ENCODE results near the gene PREB. TPM values are rescaled to one million over a fixed set of nuclear protein-coding genes. Genes with fewer than 3 reads are reported as not detected.
"Not testable (repeated sequence)": the region's sequence is repeated elsewhere in the genome, so short reads cannot be mapped to it uniquely, and the experiment has no call there.

Gene PREB, protein sequence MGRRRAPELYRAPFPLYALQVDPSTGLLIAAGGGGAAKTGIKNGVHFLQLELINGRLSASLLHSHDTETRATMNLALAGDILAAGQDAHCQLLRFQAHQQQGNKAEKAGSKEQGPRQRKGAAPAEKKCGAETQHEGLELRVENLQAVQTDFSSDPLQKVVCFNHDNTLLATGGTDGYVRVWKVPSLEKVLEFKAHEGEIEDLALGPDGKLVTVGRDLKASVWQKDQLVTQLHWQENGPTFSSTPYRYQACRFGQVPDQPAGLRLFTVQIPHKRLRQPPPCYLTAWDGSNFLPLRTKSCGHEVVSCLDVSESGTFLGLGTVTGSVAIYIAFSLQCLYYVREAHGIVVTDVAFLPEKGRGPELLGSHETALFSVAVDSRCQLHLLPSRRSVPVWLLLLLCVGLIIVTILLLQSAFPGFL
- total RNA-seq, result 10 to 100 TPM; 42.1 to 48.1 TPM
- 10 to 100 TPM; 24.9 to 46.3 TPM for polyA plus RNA-seq
- long read RNA-seq, donor 1, transcript PREB-201 (9 exons, 2,166 nt), result major isoform, 397 of 558 reads
- long read RNA-seq, donor 1, transcript PREB-202 (8 exons, 1,910 nt), result minor isoform, 10 of 558 reads
- long read RNA-seq, donor 1, partial matches to known transcripts, result 35 of 558 reads
- long read RNA-seq, donor 1, other reads (novel, unspliced or antisense), result 116 of 558 reads
- long read RNA-seq, donor 2, transcript PREB-201 (9 exons, 2,166 nt), result major isoform, 29 of 60 reads
- long read RNA-seq, donor 2, partial matches to known transcripts, result 11 of 60 reads
- long read RNA-seq, donor 2, other reads (novel, unspliced or antisense), result 19 of 60 reads

- peak within 1 kb of the TSS in 1 of 2 donors; percentile 30 for H3K27ac ChIP-seq (ENCODE audit: low read depth in 1 of 2, low read length in 2 of 2)
Measured at GRCh38 chr2:27133905-27134780, at the start of gene PREB. PREB (minus strand) TSS chr2:27134636; CDS start chr2:27134421, 215 bp downstream.

DNA sequence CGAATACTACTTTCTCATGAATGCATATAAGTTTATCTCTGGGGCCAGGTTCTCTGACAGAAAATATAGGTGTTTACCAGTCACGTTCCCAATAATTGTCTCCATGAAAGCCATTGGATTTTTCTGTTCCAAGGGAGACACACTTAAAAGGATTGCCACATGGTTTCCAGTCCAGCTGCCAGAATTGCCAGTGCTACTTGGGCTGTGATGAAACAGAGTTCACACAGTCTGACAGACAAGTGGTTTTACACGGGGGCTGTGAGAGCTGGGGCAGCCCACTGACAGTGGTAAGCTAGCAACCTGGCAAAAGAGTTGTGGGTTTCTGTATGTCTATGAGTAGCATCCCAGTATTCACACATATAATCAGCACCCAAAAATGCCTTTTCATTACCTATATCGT, 49.7 kb upstream of the PREB start:
- 81 to 82% methylated on average over 4 of the region's 4 CpGs for WGBS, 2 donors
- intact Hi-C loops (cut with DNase I), result no loop called here
- Histone ChIP-seq H3K27ac (ENCODE audit: low read depth in 1 of 2, low read length in 2 of 2) (no peak overlapping the region), H3K9me3 (ENCODE audit: control insufficient read depth, low read length) (no peaks in the 10 kb centered on the region), H3K4me1 (ENCODE audit: control insufficient read depth in 1 of 2, insufficient read depth in 2 of 2, low read length in 2 of 2) (peaks cover 0 to 6% of the 10 kb centered on the region in 2 donors), H3K27me3 (ENCODE audit: control insufficient read depth in 1 of 2, insufficient read depth in 2 of 2, low read length in 1 of 2) (no peaks in the 10 kb centered on the region), H3K4me3 (ENCODE audit: low read length in 2 of 2) (no peak overlapping the region), H3K36me3 (ENCODE audit: control insufficient read depth in 1 of 2, insufficient read depth in 2 of 2, low read length in 1 of 2) (no peaks in the 10 kb centered on the region)
- DNase-seq (no peak), ATAC-seq (ENCODE audit: low FRiP score) (peak; percentile 44)

More at GRCh38 chr2:27133905-27134780, at the start of gene PREB:
- Histone ChIP-seq H3K4me1 (ENCODE audit: control insufficient read depth in 1 of 2, insufficient read depth in 2 of 2, low read length in 2 of 2) (no peaks in the 10 kb centered on the region), H3K27me3 (ENCODE audit: control insufficient read depth in 1 of 2, insufficient read depth in 2 of 2, low read length in 1 of 2) (no peaks in the 10 kb centered on the region), H3K9me3 (ENCODE audit: control insufficient read depth, low read length) (no peaks in the 10 kb centered on the region), H3K36me3 (ENCODE audit: control insufficient read depth in 1 of 2, insufficient read depth in 2 of 2, low read length in 1 of 2) (peaks cover 0 to 6% of the 10 kb centered on the region in 2 donors), H3K4me3 (ENCODE audit: low read length in 2 of 2) (peak within 1 kb of the TSS; percentile 83 to 89)
- DNase-seq (peak; percentile 98 to 100), ATAC-seq (ENCODE audit: low FRiP score) (peak; percentile 96)
- intact Hi-C loops (cut with DNase I), result loop anchor here in 1 of 2 donors (5.0 kb wide), 2 partner anchors 47 to 78 kb away; partner anchors contain the start of genes ATRAID, KHK and SLC5A6
- WGBS, 2 donors, result 0% methylated on average over 67 to 86 of the region's 86 CpGs

GRCh38 chr2:27182346-27182745, 47.9 kb upstream of the PREB start:
- Histone ChIP-seq H3K27ac (ENCODE audit: low read depth in 1 of 2, low read length in 2 of 2) (no peak overlapping the region), H3K36me3 (ENCODE audit: control insufficient read depth in 1 of 2, insufficient read depth in 2 of 2, low read length in 1 of 2) (no peaks in the 10 kb centered on the region), H3K27me3 (ENCODE audit: control insufficient read depth in 1 of 2, insufficient read depth in 2 of 2, low read length in 1 of 2) (no peaks in the 10 kb centered on the region), H3K9me3 (ENCODE audit: control insufficient read depth, low read length) (no peaks in the 10 kb centered on the region), H3K4me3 (ENCODE audit: low read length in 2 of 2) (no peak overlapping the region), H3K4me1 (ENCODE audit: control insufficient read depth in 1 of 2, insufficient read depth in 2 of 2, low read length in 2 of 2) (peaks cover 0 to 6% of the 10 kb centered on the region in 2 donors)
- ATAC-seq (ENCODE audit: low FRiP score) (no peak), DNase-seq (no peak)
- intact Hi-C loops (cut with DNase I), result no loop called here
- WGBS, 2 donors, result 66 to 70% methylated on average over 4 of the region's 4 CpGs

- no peaks in the 10 kb centered on the region for H3K4me1 ChIP-seq (ENCODE audit: control insufficient read depth in 1 of 2, insufficient read depth in 2 of 2, low read length in 2 of 2)
- H3K36me3 ChIP-seq (ENCODE audit: control insufficient read depth in 1 of 2, insufficient read depth in 2 of 2, low read length in 1 of 2), result no peaks in the 10 kb centered on the region
- no peak overlapping the region for H3K4me3 ChIP-seq (ENCODE audit: low read length in 2 of 2)
- 48 to 55% methylated on average over 3 of the region's 3 CpGs for WGBS, 2 donors
- DNase-seq, result no peak
- no peak overlapping the region for H3K27ac ChIP-seq (ENCODE audit: low read depth in 1 of 2, low read length in 2 of 2)
- H3K9me3 ChIP-seq (ENCODE audit: control insufficient read depth, low read length), result no peaks in the 10 kb centered on the region
- H3K27me3 ChIP-seq (ENCODE audit: control insufficient read depth in 1 of 2, insufficient read depth in 2 of 2, low read length in 1 of 2), result no peaks in the 10 kb centered on the region
- no peak for ATAC-seq (ENCODE audit: low FRiP score)
- intact Hi-C loops (cut with DNase I), result no loop called here
Measured at GRCh38 chr2:27179344-27180000, 45.0 kb upstream of the PREB start.

DNA sequence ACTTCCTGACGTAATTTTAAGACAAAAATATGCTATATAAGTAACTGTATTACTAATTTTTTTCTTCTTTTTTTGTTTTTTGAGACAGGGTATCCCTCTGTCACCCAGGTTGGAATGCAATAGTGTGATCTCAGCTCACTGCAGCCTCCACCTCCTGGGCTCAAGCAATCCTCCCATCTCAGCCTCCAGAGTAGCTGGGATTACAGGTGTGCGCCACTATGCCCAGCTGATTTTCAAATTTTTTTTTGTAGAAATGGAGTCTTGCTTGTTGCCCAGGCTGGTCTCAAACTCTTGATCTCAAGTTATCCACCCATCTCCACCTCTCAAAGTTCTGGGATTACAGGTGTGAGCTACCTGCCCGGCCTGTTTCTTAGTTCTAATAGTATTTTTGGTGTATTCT, 44.0 kb upstream of the PREB start:
- Histone ChIP-seq H3K27me3 (ENCODE audit: control insufficient read depth in 1 of 2, insufficient read depth in 2 of 2, low read length in 1 of 2) (no peaks in the 10 kb centered on the region), H3K27ac (ENCODE audit: low read depth in 1 of 2, low read length in 2 of 2) (no peak overlapping the region), H3K4me3 (ENCODE audit: low read length in 2 of 2) (no peak overlapping the region), H3K4me1 (ENCODE audit: control insufficient read depth in 1 of 2, insufficient read depth in 2 of 2, low read length in 2 of 2) (no peaks in the 10 kb centered on the region), H3K9me3 (ENCODE audit: control insufficient read depth, low read length) (no peaks in the 10 kb centered on the region), H3K36me3 (ENCODE audit: control insufficient read depth in 1 of 2, insufficient read depth in 2 of 2, low read length in 1 of 2) (no peaks in the 10 kb centered on the region)
- no peak for DNase-seq
- intact Hi-C loops (cut with DNase I), result no loop called here
- 78 to 83% methylated on average over 3 of the region's 3 CpGs for WGBS, 2 donors
- ATAC-seq (ENCODE audit: low FRiP score), result no peak

GRCh38 chr2:27177441-27178351, 43.3 kb upstream of the PREB start:
- no peak for DNase-seq
- Histone ChIP-seq H3K4me3 (ENCODE audit: low read length in 2 of 2) (no peak overlapping the region), H3K9me3 (ENCODE audit: control insufficient read depth, low read length) (no peaks in the 10 kb centered on the region), H3K27ac (ENCODE audit: low read depth in 1 of 2, low read length in 2 of 2) (no peak overlapping the region), H3K27me3 (ENCODE audit: control insufficient read depth in 1 of 2, insufficient read depth in 2 of 2, low read length in 1 of 2) (no peaks in the 10 kb centered on the region), H3K36me3 (ENCODE audit: control insufficient read depth in 1 of 2, insufficient read depth in 2 of 2, low read length in 1 of 2) (no peaks in the 10 kb centered on the region), H3K4me1 (ENCODE audit: control insufficient read depth in 1 of 2, insufficient read depth in 2 of 2, low read length in 2 of 2) (no peaks in the 10 kb centered on the region)
- WGBS, 2 donors, result 80 to 83% methylated on average over 15 of the region's 15 CpGs
- intact Hi-C loops (cut with DNase I), result no loop called here
- no peak for ATAC-seq (ENCODE audit: low FRiP score)

DNA sequence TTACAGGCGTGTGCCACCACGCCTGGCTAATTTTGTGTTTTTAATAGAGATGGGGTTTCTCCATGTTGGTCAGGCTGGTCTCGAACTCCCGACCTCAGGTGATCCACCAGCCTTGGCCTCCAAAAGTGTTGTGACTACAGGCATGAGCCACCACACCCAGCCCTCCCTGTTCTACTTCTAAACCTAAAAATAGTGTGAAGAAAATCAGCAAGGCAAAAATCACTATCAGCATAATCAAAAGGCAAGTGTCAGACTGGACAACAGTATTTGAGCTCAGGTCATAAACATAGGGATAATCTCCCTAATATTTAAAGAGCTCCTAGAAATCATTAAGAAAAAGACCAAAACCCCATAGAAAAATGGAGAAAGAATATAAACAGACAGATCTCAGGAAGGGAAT, 41.3 kb upstream of the PREB start:
- H3K4me1 ChIP-seq (ENCODE audit: control insufficient read depth in 1 of 2, insufficient read depth in 2 of 2, low read length in 2 of 2); intact Hi-C loops (cut with DNase I); H3K27ac ChIP-seq (ENCODE audit: low read depth in 1 of 2, low read length in 2 of 2); DNase-seq; H3K4me3 ChIP-seq (ENCODE audit: low read length in 2 of 2); H3K36me3 ChIP-seq (ENCODE audit: control insufficient read depth in 1 of 2, insufficient read depth in 2 of 2, low read length in 1 of 2); H3K27me3 ChIP-seq (ENCODE audit: control insufficient read depth in 1 of 2, insufficient read depth in 2 of 2, low read length in 1 of 2); H3K9me3 ChIP-seq (ENCODE audit: control insufficient read depth, low read length); ATAC-seq (ENCODE audit: low FRiP score): not testable (repeated sequence)
- 89 to 94% methylated on average over 4 of the region's 4 CpGs for WGBS, 2 donors
